ENCODE results near the gene MRAS. TPM values are rescaled to one million over a fixed set of nuclear protein-coding genes. Genes with fewer than 3 reads are reported as not detected.

MRAS gene
- total RNA-seq: 10 to 100 TPM; 47.8 to 88.6 TPM

GRCh38 chr3:138347960-138348753, at the start of gene MRAS:
Gene MRAS, plus strand, starts transcription at chr3:138348579. Its CDS starts 24,305 bp downstream, at chr3:138372884.

GRCh38 chr3:138329127-138329983, 19.0 kb upstream of the MRAS start, which contains the start of gene NME9:
Gene NME9, minus strand, starts transcription at chr3:138329851. Its CDS starts 516 bp downstream, at chr3:138329335.

GRCh38 chr3:138434276-138434874, 86.0 kb downstream of the MRAS start, which contains the start of gene ESYT3:
Gene ESYT3, plus strand, starts transcription at chr3:138434616. Its CDS starts 183 bp downstream, at chr3:138434799.

Other genes with a start within 250 kb of the MRAS start
- gene DZIP1L, start 233.0 kb upstream of the MRAS start, total RNA-seq: 10 to 100 TPM; 15.5 to 26.6 TPM
- not detected for gene A4GNT, start 216.2 kb upstream of the MRAS start, total RNA-seq
- gene DBR1, start 173.7 kb upstream of the MRAS start, total RNA-seq: 10 to 100 TPM; 17.2 to 24.0 TPM
- 10 to 100 TPM; 63.0 to 67.6 TPM for gene ARMC8, start 161.3 kb upstream of the MRAS start, total RNA-seq
- under 1 TPM; under 0.01 TPM for gene NME9, start 18.7 kb upstream of the MRAS start, total RNA-seq
- under 1 TPM; 0.34 to 1.00 TPM for gene ESYT3, start 86.0 kb downstream of the MRAS start, total RNA-seq
- gene CEP70, start 245.7 kb downstream of the MRAS start, total RNA-seq: 10 to 100 TPM; 20.0 to 24.0 TPM